HG03432 (cell line): ENCODE measurements around the gene ATAD1.
"Not testable (repeated sequence)": the region's sequence is repeated elsewhere in the genome, so short reads cannot be mapped to it uniquely, and the experiment has no call there.

ENCODE experiments used
- ATAC-seq: cut with Tn5 transposase; IDR thresholded peaks from one replicate; pipeline ENCODE4 v1.9.1; 2021; ENCODE audit warnings: mild to moderate bottlenecking, moderate library complexity; ENCODE audit not compliant: unreplicated experiment

Gene ATAD1

GRCh38 chr10:87760195-87760905, 57.7 kb downstream of the ATAD1 start:
- ATAC-seq: no peak

GRCh38 chr10:87759551-87759950, 58.5 kb downstream of the ATAD1 start:
- ATAC-seq: no peak

- ATAC-seq: no peak
Observed at GRCh38 chr10:87757685-87758084, 60.3 kb downstream of the ATAD1 start.

GRCh38 chr10:87753995-87754866, 63.8 kb downstream of the ATAD1 start:
- ATAC-seq: no peak

GRCh38 chr10:87752566-87752965, 65.5 kb downstream of the ATAD1 start:
- ATAC-seq: no peak

- ATAC-seq: no peak
Observed at GRCh38 chr10:87751274-87751673, 66.8 kb downstream of the ATAD1 start.

GRCh38 chr10:87750817-87751216, 67.2 kb downstream of the ATAD1 start:
- peak; percentile 63 for ATAC-seq

- no peak for ATAC-seq
Observed at GRCh38 chr10:87750001-87750671, 67.9 kb downstream of the ATAD1 start.

GRCh38 chr10:87748244-87748643, 69.8 kb downstream of the ATAD1 start:
- not testable (repeated sequence) for ATAC-seq

- ATAC-seq: no peak
Observed at GRCh38 chr10:87746911-87747310, 71.1 kb downstream of the ATAD1 start.

- ATAC-seq: no peak
Observed at GRCh38 chr10:87744606-87745005, 73.4 kb downstream of the ATAD1 start.

- ATAC-seq: not testable (repeated sequence)
Observed at GRCh38 chr10:87742992-87743610, 74.9 kb downstream of the ATAD1 start.

- ATAC-seq: no peak
Observed at GRCh38 chr10:87740254-87740655, 77.8 kb downstream of the ATAD1 start.

- ATAC-seq: no peak
Observed at GRCh38 chr10:87739703-87740102, 78.3 kb downstream of the ATAD1 start.

- not testable (repeated sequence) for ATAC-seq
Observed at GRCh38 chr10:87738253-87738652, 79.8 kb downstream of the ATAD1 start.

- no peak for ATAC-seq
Observed at GRCh38 chr10:87734987-87735827, 82.8 kb downstream of the ATAD1 start.

- ATAC-seq: no peak
Observed at GRCh38 chr10:87733081-87733480, 84.9 kb downstream of the ATAD1 start.

GRCh38 chr10:87729940-87730339, 88.1 kb downstream of the ATAD1 start:
- ATAC-seq: no peak

- ATAC-seq: no peak
Observed at GRCh38 chr10:87724789-87725188, 93.2 kb downstream of the ATAD1 start.

GRCh38 chr10:87723500-87723899, 94.5 kb downstream of the ATAD1 start:
- no peak for ATAC-seq
